ENCODE measurements around the gene ENC1. TPM values are rescaled to one million over a fixed set of nuclear protein-coding genes. Genes with fewer than 3 reads are reported as not detected.

Gene ENC1
- polyA plus RNA-seq, 3 donors: 6.9 to 9.9 (median 9.6) TPM

- Mint-ChIP-seq H3K4me3 (no peak overlapping the region), H3K36me3 (no peaks in the 10 kb centered on the region), H3K4me1 (peaks cover 16% of the 10 kb centered on the region), H3K9me3 (peaks cover 0 to 2% (median 0%) of the 10 kb centered on the region in 7 donors), H3K27ac (no peak overlapping the region), H3K27me3 (ENCODE audit: low read depth in 3 of 3) (peaks cover 1 to 4% (median 2%) of the 10 kb centered on the region in 3 donors)
- Histone ChIP-seq H3K27me3 (ENCODE audit: control insufficient read depth in 2 of 2, insufficient read depth in 2 of 2, low read length in 2 of 2) (no peaks in the 10 kb centered on the region), H4K20me1 (ENCODE audit: insufficient read depth, low read length) (no peaks in the 10 kb centered on the region), H2AFZ (ENCODE audit: insufficient read depth, low read depth, low read length, poor library complexity, severe bottlenecking) (no peak overlapping the region), H3K79me2 (ENCODE audit: insufficient read depth, low read length) (no peaks in the 10 kb centered on the region), H3K4me1 (ENCODE audit: control insufficient read depth in 1 of 2, insufficient read depth in 2 of 2, low read length in 2 of 2) (no peaks in the 10 kb centered on the region), H3K27ac (ENCODE audit: low read depth in 1 of 2, low read length in 2 of 2) (no peak overlapping the region), H3K9me3 (replicated peaks in 1 of 2; ENCODE audit: control insufficient read depth in 1 of 2, insufficient read depth in 1 of 2, low read length in 2 of 2) (no peaks in the 10 kb centered on the region), H3K4me2 (replicated peaks; ENCODE audit: extremely low read depth, low read length, poor library complexity, severe bottlenecking) (no peak overlapping the region), H3K9ac (ENCODE audit: insufficient read depth, low read length, poor library complexity, severe bottlenecking) (no peak overlapping the region), H3K36me3 (replicated peaks in 1 of 2; ENCODE audit: control insufficient read depth in 1 of 2, insufficient read depth in 2 of 2, low read length in 2 of 2) (no peaks in the 10 kb centered on the region), H3K4me3 (replicated peaks in 1 of 3; ENCODE audit: low read depth in 2 of 3, low read length in 3 of 3) (no peak overlapping the region)
- 100% methylated on average over 4 of the region's 4 CpGs for WGBS (ENCODE audit: insufficient coverage)
- intact Hi-C loops (cut with micrococcal nuclease): no loop called here
- TF ChIP-seq CTCF (IDR thresholded peaks at IDR 0.05): no peak
- DNase-seq: no peak
Measured at GRCh38 chr5:74582853-74583252, 57.7 kb downstream of the ENC1 start.

GRCh38 chr5:74581988-74582365, 58.6 kb downstream of the ENC1 start:
- 90% methylated on average over 2 of the region's 4 CpGs for WGBS (ENCODE audit: insufficient coverage)
- Histone ChIP-seq H4K20me1 (ENCODE audit: insufficient read depth, low read length) (no peaks in the 10 kb centered on the region), H3K9ac (ENCODE audit: insufficient read depth, low read length, poor library complexity, severe bottlenecking) (no peak overlapping the region), H3K27me3 (ENCODE audit: control insufficient read depth in 2 of 2, insufficient read depth in 2 of 2, low read length in 2 of 2) (no peaks in the 10 kb centered on the region), H3K4me2 (replicated peaks; ENCODE audit: extremely low read depth, low read length, poor library complexity, severe bottlenecking) (no peak overlapping the region), H2AFZ (ENCODE audit: insufficient read depth, low read depth, low read length, poor library complexity, severe bottlenecking) (no peak overlapping the region), H3K36me3 (replicated peaks in 1 of 2; ENCODE audit: control insufficient read depth in 1 of 2, insufficient read depth in 2 of 2, low read length in 2 of 2) (no peaks in the 10 kb centered on the region), H3K27ac (ENCODE audit: low read depth in 1 of 2, low read length in 2 of 2) (no peak overlapping the region), H3K9me3 (replicated peaks in 1 of 2; ENCODE audit: control insufficient read depth in 1 of 2, insufficient read depth in 1 of 2, low read length in 2 of 2) (no peaks in the 10 kb centered on the region), H3K79me2 (ENCODE audit: insufficient read depth, low read length) (no peaks in the 10 kb centered on the region), H3K4me3 (replicated peaks in 1 of 3; ENCODE audit: low read depth in 2 of 3, low read length in 3 of 3) (no peak overlapping the region), H3K4me1 (ENCODE audit: control insufficient read depth in 1 of 2, insufficient read depth in 2 of 2, low read length in 2 of 2) (peaks cover 5% of the 10 kb centered on the region in 2 donors)
- no peak for DNase-seq
- Mint-ChIP-seq H3K27me3 (ENCODE audit: low read depth in 3 of 3) (peaks cover 1 to 4% (median 2%) of the 10 kb centered on the region in 3 donors), H3K36me3 (no peaks in the 10 kb centered on the region), H3K9me3 (peaks cover 0 to 2% (median 0%) of the 10 kb centered on the region in 7 donors), H3K4me1 (peaks cover 18% of the 10 kb centered on the region), H3K4me3 (no peak overlapping the region), H3K27ac (no peak overlapping the region)
- no peak for TF ChIP-seq CTCF (IDR thresholded peaks at IDR 0.05)
- intact Hi-C loops (cut with micrococcal nuclease): no loop called here
